GM23338 (cell line): ENCODE measurements around the gene ARHGAP42. TPM values are rescaled to one million over a fixed set of nuclear protein-coding genes. Genes with fewer than 3 reads are reported as not detected.

Experiments
- ATAC-seq: fragments of 200-7000 bp; cut with Tn5 transposase; 3 replicates; pipeline ENCODE4 v1.9.1; 2020
- DNase-seq: peaks from one replicate; pipeline ENCODE4 v3.0.0-alpha.2; 2015; ENCODE audit warnings: low spot score
- H2AFZ ChIP-seq: fragments of 200-600 bp; sonication (generic); 2 replicates; pipeline ENCODE4 v1.8.0; 2016; ENCODE audit warnings: antibody characterized with exemption, mild to moderate bottlenecking, moderate library complexity
- H3F3A ChIP-seq: fragments of 200-600 bp; sonication (generic); replicated peaks from 2 replicates; pipeline ENCODE4 v1.8.0; 2017; ENCODE audit warnings: antibody characterized with exemption, mixed run types, low read depth
- H3K27ac ChIP-seq: fragments of 200-600 bp; sonication (generic); 2 replicates; pipeline ENCODE4 v1.6.1; 2016; ENCODE audit warnings: low read depth
- H3K27me3 ChIP-seq: fragments of 200-600 bp; sonication (generic); 2 replicates; pipeline ENCODE4 v1.8.0; 2016; ENCODE audit warnings: mild to moderate bottlenecking, mixed run types, moderate library complexity; ENCODE audit not compliant: insufficient read depth
- H3K36me3 ChIP-seq: fragments of 200-600 bp; sonication (generic); 2 replicates; pipeline ENCODE4 v1.8.0; 2016; ENCODE audit warnings: mild to moderate bottlenecking; ENCODE audit not compliant: insufficient read depth
- H3K4me1 ChIP-seq: fragments of 200-600 bp; sonication (generic); 2 replicates; pipeline ENCODE4 v1.8.0; 2016; ENCODE audit warnings: mild to moderate bottlenecking, moderate library complexity; ENCODE audit not compliant: insufficient read depth
- H3K4me2 ChIP-seq: fragments of 200-600 bp; sonication (generic); 2 replicates; pipeline ENCODE4 v1.7.1; 2017; ENCODE audit warnings: mixed run types
- H3K4me3 ChIP-seq: fragments of 200-600 bp; sonication (generic); 2 replicates; pipeline ENCODE4 v1.6.1; 2016; ENCODE audit warnings: mixed run types
- H3K79me2 ChIP-seq: fragments of 200-600 bp; sonication (generic); replicated peaks from 2 replicates; pipeline ENCODE4 v1.8.0; 2017; ENCODE audit warnings: mild to moderate bottlenecking; ENCODE audit not compliant: insufficient read depth
- H3K9me2 ChIP-seq: fragments of 200-600 bp; sonication (generic); 2 replicates; pipeline ENCODE4 v1.8.0; 2017; ENCODE audit not compliant: insufficient read depth
- H4K20me1 ChIP-seq: fragments of 200-600 bp; sonication (generic); replicated peaks from 2 replicates; pipeline ENCODE4 v1.8.0; 2017; ENCODE audit warnings: mild to moderate bottlenecking; ENCODE audit not compliant: insufficient read depth
- H3K27ac Mint-ChIP-seq: 2 replicates; pipeline ENCODE4 v1.8.0; 2020; ENCODE audit warnings: inconsistent platforms, mild to moderate bottlenecking, moderate library complexity, mixed read lengths
- H3K27me3 Mint-ChIP-seq: 3 replicates; pipeline ENCODE4 v1.8.0; 2022; ENCODE audit warnings: low read depth, mild to moderate bottlenecking, moderate library complexity, mixed read lengths, inconsistent platforms; ENCODE audit not compliant: insufficient read depth, poor library complexity
- H3K36me3 Mint-ChIP-seq: 3 replicates; pipeline ENCODE4 v1.8.0; 2021; ENCODE audit warnings: low read depth, mild to moderate bottlenecking, inconsistent platforms, moderate library complexity, mixed read lengths
- H3K4me1 Mint-ChIP-seq: 3 replicates; pipeline ENCODE4 v1.8.0; 2020; ENCODE audit warnings: mild to moderate bottlenecking, inconsistent platforms, mixed read lengths
- H3K4me3 Mint-ChIP-seq: 3 replicates; pipeline ENCODE4 v1.8.0; 2021; ENCODE audit warnings: moderate library complexity, mild to moderate bottlenecking, inconsistent platforms, mixed read lengths
- H3K9me3 Mint-ChIP-seq: 3 replicates; pipeline ENCODE4 v1.8.0; 2020; ENCODE audit warnings: moderate library complexity, mild to moderate bottlenecking, inconsistent platforms, mixed read lengths
- CREB1 ChIP-seq: fragments of 250-450 bp; sonication (Bioruptor Pico); IDR thresholded peaks from 2 replicates; pipeline ENCODE4 v1.5.0; 2020; ENCODE audit warnings: low read depth, mild to moderate bottlenecking, moderate library complexity
- JUNB ChIP-seq: IDR thresholded peaks from one replicate; pipeline ENCODE4 v1.6.1; 2016; ENCODE audit warnings: antibody characterized with exemption; ENCODE audit not compliant: unreplicated experiment
- NANOG ChIP-seq: IDR thresholded peaks from 2 replicates; pipeline ENCODE4 v1.6.1; 2016; ENCODE audit warnings: antibody characterized with exemption, borderline replicate concordance
- POLR2AphosphoS5 ChIP-seq: IDR thresholded peaks from 2 replicates; pipeline ENCODE4 v1.6.1; 2016; ENCODE audit warnings: antibody characterized with exemption, low read depth
- STAT1 ChIP-seq: IDR thresholded peaks from one replicate; pipeline ENCODE4 v1.6.1; 2016; ENCODE audit warnings: antibody characterized with exemption; ENCODE audit not compliant: unreplicated experiment
- ZNF114 ChIP-seq: fragments of 250-450 bp; sonication (Bioruptor Pico); IDR thresholded peaks from 2 replicates; pipeline ENCODE4 v1.5.0; 2020; ENCODE audit warnings: mild to moderate bottlenecking, moderate library complexity
- ZNF331 ChIP-seq: fragments of 250-450 bp; sonication (Bioruptor Pico); IDR thresholded peaks from 2 replicates; pipeline ENCODE4 v1.5.0; 2020; ENCODE audit warnings: low read depth, mild to moderate bottlenecking, moderate library complexity
- polyA plus RNA-seq: library from polyadenylated mRNA; unstranded; fragments of >200 nt; fragmentation: Nextera tagmentation; extraction: Ambion mirVana; gene quantifications from 2 replicates; pipeline ENCODE4 v1.2.1, GENCODE V29; 2016
- total RNA-seq: library from RNA; depleted of rRNA; stranded (reverse); fragments of >200 nt; shearing (Covaris generic); gene quantifications from 2 replicates; pipeline ENCODE4 v1.2.3, GENCODE V29; 2014
- TF ChIP-seq, protein P1 (sequence below), 2 experiments: fragments of 200-600 bp in 1 of 2; sonication (generic) in 1 of 2; conservative IDR thresholded peaks; 2 replicates each; pipeline versions ENCODE4 v1.5.1 to v1.6.1; 2016 to 2017; ENCODE audit warnings: antibody characterized with exemption in 2 of 2, low read depth in 2 of 2, mild to moderate bottlenecking in 2 of 2, moderate library complexity in 1 of 2
- TF ChIP-seq, protein P2 (sequence below): IDR thresholded peaks from one replicate; pipeline ENCODE4 v1.6.1; 2018; ENCODE audit warnings: antibody characterized with exemption; ENCODE audit not compliant: unreplicated experiment
- TF ChIP-seq, protein P3 (sequence below): IDR thresholded peaks from 2 replicates; pipeline ENCODE4 v1.6.1; 2016; ENCODE audit warnings: antibody characterized with exemption

Gene ARHGAP42
- total and polyA plus RNA-seq, 2 experiments from 2014 or later: 23.7 to 35.7 TPM

DNA sequence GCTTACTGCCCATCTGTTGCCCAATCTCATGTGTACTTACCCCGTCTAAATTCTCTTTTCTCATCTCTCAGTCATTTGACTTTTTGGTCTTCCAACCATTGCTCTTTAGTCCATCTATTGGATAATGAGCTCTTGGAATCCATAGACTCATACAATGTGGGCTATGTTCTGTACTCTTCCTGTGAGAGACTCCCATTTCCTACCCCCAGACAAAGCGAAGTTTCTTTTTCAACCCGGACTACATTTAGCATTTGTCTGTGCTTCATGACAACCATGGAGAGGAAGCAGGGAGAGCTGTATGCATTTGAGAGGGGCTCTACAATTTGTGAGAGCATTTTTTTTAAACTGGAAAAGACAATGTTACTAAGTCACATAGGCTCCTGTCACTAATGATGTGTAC, 4.0 kb upstream of the ARHGAP42 start (continued):
- TF ChIP-seq, protein P1, sequence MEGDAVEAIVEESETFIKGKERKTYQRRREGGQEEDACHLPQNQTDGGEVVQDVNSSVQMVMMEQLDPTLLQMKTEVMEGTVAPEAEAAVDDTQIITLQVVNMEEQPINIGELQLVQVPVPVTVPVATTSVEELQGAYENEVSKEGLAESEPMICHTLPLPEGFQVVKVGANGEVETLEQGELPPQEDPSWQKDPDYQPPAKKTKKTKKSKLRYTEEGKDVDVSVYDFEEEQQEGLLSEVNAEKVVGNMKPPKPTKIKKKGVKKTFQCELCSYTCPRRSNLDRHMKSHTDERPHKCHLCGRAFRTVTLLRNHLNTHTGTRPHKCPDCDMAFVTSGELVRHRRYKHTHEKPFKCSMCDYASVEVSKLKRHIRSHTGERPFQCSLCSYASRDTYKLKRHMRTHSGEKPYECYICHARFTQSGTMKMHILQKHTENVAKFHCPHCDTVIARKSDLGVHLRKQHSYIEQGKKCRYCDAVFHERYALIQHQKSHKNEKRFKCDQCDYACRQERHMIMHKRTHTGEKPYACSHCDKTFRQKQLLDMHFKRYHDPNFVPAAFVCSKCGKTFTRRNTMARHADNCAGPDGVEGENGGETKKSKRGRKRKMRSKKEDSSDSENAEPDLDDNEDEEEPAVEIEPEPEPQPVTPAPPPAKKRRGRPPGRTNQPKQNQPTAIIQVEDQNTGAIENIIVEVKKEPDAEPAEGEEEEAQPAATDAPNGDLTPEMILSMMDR (conservative IDR thresholded peaks at IDR 0.05; ENCODE audit: low read depth in 2 of 2): no peak
- no peak for TF ChIP-seq ZNF114 (CRISPR knock-in tag)
- no peak for TF ChIP-seq NANOG
- no peak for TF ChIP-seq STAT1
- TF ChIP-seq POLR2AphosphoS5: no peak
- no peak for TF ChIP-seq JUNB
- TF ChIP-seq ZNF331 (CRISPR knock-in tag): no peak
- TF ChIP-seq, protein P2, sequence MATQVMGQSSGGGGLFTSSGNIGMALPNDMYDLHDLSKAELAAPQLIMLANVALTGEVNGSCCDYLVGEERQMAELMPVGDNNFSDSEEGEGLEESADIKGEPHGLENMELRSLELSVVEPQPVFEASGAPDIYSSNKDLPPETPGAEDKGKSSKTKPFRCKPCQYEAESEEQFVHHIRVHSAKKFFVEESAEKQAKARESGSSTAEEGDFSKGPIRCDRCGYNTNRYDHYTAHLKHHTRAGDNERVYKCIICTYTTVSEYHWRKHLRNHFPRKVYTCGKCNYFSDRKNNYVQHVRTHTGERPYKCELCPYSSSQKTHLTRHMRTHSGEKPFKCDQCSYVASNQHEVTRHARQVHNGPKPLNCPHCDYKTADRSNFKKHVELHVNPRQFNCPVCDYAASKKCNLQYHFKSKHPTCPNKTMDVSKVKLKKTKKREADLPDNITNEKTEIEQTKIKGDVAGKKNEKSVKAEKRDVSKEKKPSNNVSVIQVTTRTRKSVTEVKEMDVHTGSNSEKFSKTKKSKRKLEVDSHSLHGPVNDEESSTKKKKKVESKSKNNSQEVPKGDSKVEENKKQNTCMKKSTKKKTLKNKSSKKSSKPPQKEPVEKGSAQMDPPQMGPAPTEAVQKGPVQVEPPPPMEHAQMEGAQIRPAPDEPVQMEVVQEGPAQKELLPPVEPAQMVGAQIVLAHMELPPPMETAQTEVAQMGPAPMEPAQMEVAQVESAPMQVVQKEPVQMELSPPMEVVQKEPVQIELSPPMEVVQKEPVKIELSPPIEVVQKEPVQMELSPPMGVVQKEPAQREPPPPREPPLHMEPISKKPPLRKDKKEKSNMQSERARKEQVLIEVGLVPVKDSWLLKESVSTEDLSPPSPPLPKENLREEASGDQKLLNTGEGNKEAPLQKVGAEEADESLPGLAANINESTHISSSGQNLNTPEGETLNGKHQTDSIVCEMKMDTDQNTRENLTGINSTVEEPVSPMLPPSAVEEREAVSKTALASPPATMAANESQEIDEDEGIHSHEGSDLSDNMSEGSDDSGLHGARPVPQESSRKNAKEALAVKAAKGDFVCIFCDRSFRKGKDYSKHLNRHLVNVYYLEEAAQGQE: no peak
- TF ChIP-seq, protein P3, sequence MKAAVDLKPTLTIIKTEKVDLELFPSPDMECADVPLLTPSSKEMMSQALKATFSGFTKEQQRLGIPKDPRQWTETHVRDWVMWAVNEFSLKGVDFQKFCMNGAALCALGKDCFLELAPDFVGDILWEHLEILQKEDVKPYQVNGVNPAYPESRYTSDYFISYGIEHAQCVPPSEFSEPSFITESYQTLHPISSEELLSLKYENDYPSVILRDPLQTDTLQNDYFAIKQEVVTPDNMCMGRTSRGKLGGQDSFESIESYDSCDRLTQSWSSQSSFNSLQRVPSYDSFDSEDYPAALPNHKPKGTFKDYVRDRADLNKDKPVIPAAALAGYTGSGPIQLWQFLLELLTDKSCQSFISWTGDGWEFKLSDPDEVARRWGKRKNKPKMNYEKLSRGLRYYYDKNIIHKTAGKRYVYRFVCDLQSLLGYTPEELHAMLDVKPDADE: no peak
- TF ChIP-seq CREB1: no peak

DNA sequence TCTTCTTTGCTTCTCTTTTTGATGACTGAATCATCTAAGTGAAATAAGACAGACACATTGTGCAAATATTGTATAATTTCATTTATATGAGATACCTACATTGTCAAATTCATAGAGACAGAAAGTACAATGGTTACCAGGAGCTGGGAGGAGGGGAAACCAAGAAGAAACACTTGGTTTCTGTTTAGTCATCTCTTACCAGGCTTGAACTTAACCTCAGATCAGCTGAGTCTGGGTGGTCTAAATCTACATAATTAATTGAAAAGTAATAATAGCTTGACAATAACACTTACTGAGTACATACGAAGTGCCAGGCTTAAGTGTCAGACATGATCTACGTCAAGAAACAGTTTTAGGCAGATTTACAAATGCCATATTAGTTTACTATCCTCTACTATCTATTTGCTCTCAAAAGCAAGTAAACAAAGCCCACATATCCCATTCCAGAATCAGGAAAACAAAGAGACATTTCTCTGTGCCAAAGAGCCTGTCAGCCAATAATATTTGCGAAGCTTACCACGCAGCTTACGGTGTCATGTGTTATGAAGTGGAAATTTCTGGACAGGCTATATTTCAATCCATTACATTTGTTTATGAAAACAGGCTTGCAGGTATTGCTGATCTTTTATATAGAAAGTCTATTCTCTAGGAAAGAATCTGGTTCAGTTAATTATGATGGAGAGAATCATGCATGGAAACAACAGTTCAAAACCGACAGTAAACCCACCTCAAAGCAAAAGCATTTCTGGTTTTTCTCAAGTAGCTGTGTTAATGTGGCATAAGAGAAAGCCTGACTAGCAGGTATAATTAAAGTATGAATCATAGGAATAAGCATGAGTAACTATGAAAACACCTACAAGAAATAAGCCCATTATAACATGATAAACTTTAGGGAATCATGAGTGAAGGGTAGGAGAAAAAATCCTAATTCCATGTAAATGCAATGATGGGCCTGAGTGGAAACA, 2.7 kb upstream of the ARHGAP42 start:
- no peak overlapping the region for H3K4me3 Mint-ChIP-seq
- TF ChIP-seq, protein P3: no peak
- H3K27me3 Mint-ChIP-seq: peaks cover 5% of the 10 kb centered on the region
- H3K27ac ChIP-seq: no peak overlapping the region
- peaks cover 15% of the 10 kb centered on the region for H3K79me2 ChIP-seq
- no peaks in the 10 kb centered on the region for H3K9me3 Mint-ChIP-seq
- H3K4me3 ChIP-seq: no peak overlapping the region
- peaks cover 37% of the 10 kb centered on the region for H3K4me1 Mint-ChIP-seq
- no peaks in the 10 kb centered on the region for H4K20me1 ChIP-seq
- no peaks in the 10 kb centered on the region for H3F3A ChIP-seq
- DNase-seq (no peak), ATAC-seq (no peak)
- no peaks in the 10 kb centered on the region for H3K9me2 ChIP-seq
- H3K36me3 ChIP-seq: no peaks in the 10 kb centered on the region
- H3K36me3 Mint-ChIP-seq: no peaks in the 10 kb centered on the region
- no peaks in the 10 kb centered on the region for H3K27me3 ChIP-seq
- H3K4me2 ChIP-seq: no peak overlapping the region
- peaks cover 37% of the 10 kb centered on the region for H3K4me1 ChIP-seq
- H2AFZ ChIP-seq: no peak overlapping the region
- no peak overlapping the region for H3K27ac Mint-ChIP-seq
